KMS-11 (cell line): ENCODE results near the gene RAI14.
"Not testable (repeated sequence)": the region's sequence is repeated elsewhere in the genome, so short reads cannot be mapped to it uniquely, and the experiment has no call there.

Experiments used
- H2AFZ ChIP-seq: fragments of 200-600 bp; sonication (generic); 2 replicates; pipeline ENCODE4 v1.6.1; 2016; ENCODE audit warnings: antibody characterized with exemption, mixed run types, low read depth
- H3K27ac ChIP-seq: fragments of 200-600 bp; sonication (generic); 2 replicates; pipeline ENCODE4 v1.6.1; 2016; ENCODE audit warnings: mild to moderate bottlenecking, mixed run types
- H3K27me3 ChIP-seq: fragments of 200-600 bp; sonication (generic); 2 replicates; pipeline ENCODE4 v1.6.1; 2017; ENCODE audit warnings: mild to moderate bottlenecking, low read depth, mixed run types, moderate library complexity; ENCODE audit not compliant: insufficient read depth
- H3K36me3 ChIP-seq: fragments of 200-600 bp; sonication (generic); 2 replicates; pipeline ENCODE4 v1.6.1; 2017; ENCODE audit warnings: mild to moderate bottlenecking, mixed run types; ENCODE audit not compliant: insufficient read depth
- H3K4me1 ChIP-seq: fragments of 200-600 bp; sonication (generic); 2 replicates; pipeline ENCODE4 v1.6.1; 2016; ENCODE audit warnings: mild to moderate bottlenecking, low read depth, mixed run types; ENCODE audit not compliant: poor library complexity, severe bottlenecking
- H3K4me2 ChIP-seq: fragments of 200-600 bp; sonication (generic); 2 replicates; pipeline ENCODE4 v1.7.0; 2016; ENCODE audit warnings: mild to moderate bottlenecking, mixed run types
- H3K4me3 ChIP-seq: fragments of 200-600 bp; sonication (generic); IDR thresholded peaks from 2 replicates; pipeline ENCODE4 v1.6.1; 2017; ENCODE audit warnings: low read depth, low read length, mixed read lengths; ENCODE audit not compliant: insufficient read depth
- H3K79me2 ChIP-seq: fragments of 200-600 bp; sonication (generic); 2 replicates; pipeline ENCODE4 v1.6.1; 2016; ENCODE audit warnings: low read depth, mixed run types; ENCODE audit not compliant: insufficient read depth
- H3K9ac ChIP-seq: fragments of 200-600 bp; sonication (generic); 2 replicates; pipeline ENCODE4 v1.6.1; 2016; ENCODE audit warnings: mild to moderate bottlenecking, mixed run types
- H4K20me1 ChIP-seq: fragments of 200-600 bp; sonication (generic); 2 replicates; pipeline ENCODE4 v1.6.1; 2016; ENCODE audit warnings: mild to moderate bottlenecking, mixed run types; ENCODE audit not compliant: insufficient read depth
- TF ChIP-seq, protein P1 (sequence below): fragments of 200-600 bp; sonication (generic); conservative IDR thresholded peaks from 2 replicates; pipeline ENCODE4 v1.6.1; 2017; ENCODE audit warnings: low read depth, mild to moderate bottlenecking, antibody characterized with exemption, low read length, moderate library complexity, mixed read lengths

RAI14 gene

DNA sequence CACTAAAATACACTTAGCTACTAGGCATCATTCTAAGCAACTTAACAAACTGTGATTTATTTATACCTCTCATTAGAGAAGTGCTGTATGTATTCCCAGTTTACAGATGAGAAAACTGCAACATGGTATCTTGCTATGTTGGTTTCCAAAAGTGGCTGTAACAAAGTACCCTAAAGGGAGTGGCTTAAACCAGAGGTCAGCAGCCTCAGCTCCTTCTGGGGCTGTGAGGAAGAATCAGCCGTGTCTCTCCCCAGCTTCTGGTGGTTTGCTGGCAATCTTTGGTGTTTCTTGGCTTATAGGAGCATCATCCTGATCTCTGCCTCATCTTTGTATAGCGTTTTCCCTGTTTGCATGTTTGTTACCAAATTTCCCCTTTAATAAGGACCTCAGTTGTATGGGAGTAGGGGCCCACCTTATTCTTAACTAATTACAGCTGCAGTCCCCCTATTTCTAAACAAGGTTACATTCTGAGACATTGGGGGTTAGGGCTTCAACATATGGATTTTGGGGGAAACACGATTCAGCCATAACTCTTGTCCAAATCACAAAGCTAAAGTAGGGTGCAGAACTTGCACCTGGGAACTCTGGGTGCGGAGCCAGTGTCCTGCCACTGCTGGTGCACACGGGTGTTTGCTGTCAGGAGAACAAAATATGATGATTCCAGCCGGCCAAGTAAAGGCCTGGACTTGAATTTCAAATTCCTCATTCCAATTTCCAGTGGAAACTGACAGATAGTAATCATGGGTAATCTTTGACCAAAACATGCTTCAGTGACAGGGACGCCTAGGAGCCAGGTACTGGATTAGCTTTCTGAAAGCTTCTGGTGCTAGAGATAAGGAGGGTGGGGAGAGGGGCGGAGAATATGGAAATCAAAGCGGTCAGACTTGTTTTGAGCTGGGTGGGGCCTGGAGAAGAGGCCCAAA, 43.3 kb downstream of the RAI14 start:
- no peaks in the 10 kb centered on the region for H3K79me2 ChIP-seq
- H3K27me3 ChIP-seq: no peaks in the 10 kb centered on the region
- H3K27ac ChIP-seq: no peak overlapping the region
- H3K4me1 ChIP-seq: no peaks in the 10 kb centered on the region
- H3K9ac ChIP-seq: no peak overlapping the region
- H3K36me3 ChIP-seq: no peaks in the 10 kb centered on the region
- TF ChIP-seq, protein P1, sequence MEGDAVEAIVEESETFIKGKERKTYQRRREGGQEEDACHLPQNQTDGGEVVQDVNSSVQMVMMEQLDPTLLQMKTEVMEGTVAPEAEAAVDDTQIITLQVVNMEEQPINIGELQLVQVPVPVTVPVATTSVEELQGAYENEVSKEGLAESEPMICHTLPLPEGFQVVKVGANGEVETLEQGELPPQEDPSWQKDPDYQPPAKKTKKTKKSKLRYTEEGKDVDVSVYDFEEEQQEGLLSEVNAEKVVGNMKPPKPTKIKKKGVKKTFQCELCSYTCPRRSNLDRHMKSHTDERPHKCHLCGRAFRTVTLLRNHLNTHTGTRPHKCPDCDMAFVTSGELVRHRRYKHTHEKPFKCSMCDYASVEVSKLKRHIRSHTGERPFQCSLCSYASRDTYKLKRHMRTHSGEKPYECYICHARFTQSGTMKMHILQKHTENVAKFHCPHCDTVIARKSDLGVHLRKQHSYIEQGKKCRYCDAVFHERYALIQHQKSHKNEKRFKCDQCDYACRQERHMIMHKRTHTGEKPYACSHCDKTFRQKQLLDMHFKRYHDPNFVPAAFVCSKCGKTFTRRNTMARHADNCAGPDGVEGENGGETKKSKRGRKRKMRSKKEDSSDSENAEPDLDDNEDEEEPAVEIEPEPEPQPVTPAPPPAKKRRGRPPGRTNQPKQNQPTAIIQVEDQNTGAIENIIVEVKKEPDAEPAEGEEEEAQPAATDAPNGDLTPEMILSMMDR: no peak
- H3K4me2 ChIP-seq: no peak overlapping the region
- no peaks in the 10 kb centered on the region for H4K20me1 ChIP-seq
- H2AFZ ChIP-seq: no peak overlapping the region
- no peak overlapping the region for H3K4me3 ChIP-seq

DNA sequence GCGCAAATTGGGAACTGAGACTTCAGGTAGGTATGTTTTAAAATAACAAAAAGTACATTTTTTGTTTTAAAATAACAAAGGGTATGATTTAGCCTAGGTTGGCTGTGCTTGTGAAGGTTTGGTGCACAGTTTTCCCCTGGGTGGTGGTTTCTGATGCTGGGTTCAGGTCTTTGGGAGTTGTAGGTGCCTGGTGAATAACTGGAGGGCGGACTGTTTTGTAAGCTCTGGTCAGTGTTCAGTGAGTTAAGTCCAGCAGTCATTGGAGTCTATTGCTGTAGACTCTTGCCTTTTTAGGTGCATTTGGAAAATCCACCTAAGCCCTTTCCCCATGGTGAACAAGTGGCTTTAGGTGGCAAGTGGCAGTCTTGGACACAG, 43.9 kb downstream of the RAI14 start:
- no peaks in the 10 kb centered on the region for H3K27me3 ChIP-seq
- H3K9ac ChIP-seq: no peak overlapping the region
- H3K4me1 ChIP-seq: no peaks in the 10 kb centered on the region
- no peaks in the 10 kb centered on the region for H3K36me3 ChIP-seq
- H3K79me2 ChIP-seq: no peaks in the 10 kb centered on the region
- no peaks in the 10 kb centered on the region for H4K20me1 ChIP-seq
- no peak overlapping the region for H3K4me2 ChIP-seq
- no peak overlapping the region for H2AFZ ChIP-seq
- H3K27ac ChIP-seq: no peak overlapping the region
- TF ChIP-seq, protein P1: no peak
- H3K4me3 ChIP-seq: no peak overlapping the region

DNA sequence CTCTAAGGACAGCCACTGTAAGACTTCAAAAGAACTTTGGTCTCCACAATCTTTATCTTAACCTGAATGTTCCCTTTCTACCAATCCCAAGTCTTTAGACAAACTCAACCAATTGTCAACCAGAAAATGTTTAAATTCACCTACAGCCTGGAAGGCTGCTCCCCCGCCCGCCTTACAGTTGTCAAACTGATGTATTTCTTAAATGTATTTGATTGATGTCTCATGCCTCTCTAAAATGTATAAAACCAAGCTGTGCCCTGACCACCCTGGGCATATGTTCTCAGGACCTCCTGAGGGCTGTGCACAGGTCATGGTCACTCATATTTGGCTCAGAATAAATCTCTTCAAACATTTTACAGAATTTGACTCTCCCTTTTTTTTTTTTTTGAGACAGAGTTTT, 45.3 kb downstream of the RAI14 start:
- not testable (repeated sequence) for H3K4me2 ChIP-seq, H3K79me2 ChIP-seq, H3K27me3 ChIP-seq, H3K4me3 ChIP-seq, H3K4me1 ChIP-seq, H3K9ac ChIP-seq, H3K27ac ChIP-seq, H4K20me1 ChIP-seq, H3K36me3 ChIP-seq, H2AFZ ChIP-seq

DNA sequence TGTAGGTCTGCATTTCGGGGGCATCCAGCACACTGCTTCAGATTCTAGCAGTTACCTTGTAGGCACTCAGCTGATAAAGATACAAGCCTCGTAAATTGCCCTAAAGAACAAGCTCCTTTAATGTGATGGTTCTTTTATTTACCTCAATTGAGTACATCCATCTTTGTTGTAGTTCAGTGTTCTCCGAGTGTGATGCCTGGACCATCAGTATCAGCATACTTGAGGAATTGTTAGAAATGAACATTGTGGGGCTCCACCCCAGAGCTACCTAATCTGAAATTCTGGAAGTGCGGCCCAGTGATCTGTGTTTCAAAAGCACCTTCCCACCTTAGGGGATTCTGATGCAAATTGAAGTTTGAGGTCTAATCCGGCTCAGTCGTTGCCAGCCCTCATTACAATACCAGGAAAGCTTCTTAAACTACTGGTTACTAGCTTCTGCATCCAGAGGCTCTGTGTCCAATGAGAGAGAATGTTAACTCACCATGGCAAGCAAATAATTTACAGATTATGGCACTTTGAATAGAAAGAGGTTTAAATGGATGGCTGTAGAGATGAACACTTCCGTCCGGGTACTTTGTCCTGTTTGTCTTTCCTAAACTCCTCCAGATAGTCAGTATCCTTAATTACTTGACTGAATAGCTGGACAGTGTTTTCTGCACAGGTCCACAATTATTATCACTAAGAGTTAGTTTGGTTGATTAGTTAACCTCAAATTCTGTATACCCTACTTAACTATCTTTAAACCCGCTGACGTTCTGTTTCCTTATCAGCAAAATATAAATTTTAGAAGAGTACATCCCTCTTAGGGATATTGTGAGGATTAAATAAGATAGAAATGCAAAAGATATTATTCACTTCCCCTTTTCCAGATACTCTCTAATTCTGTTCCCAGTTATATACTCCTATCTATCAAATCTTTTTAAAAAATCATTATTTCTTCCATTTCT, 47.9 kb downstream of the RAI14 start:
- Histone ChIP-seq H3K4me1 (no peaks in the 10 kb centered on the region), H3K4me3 (no peak overlapping the region), H3K27me3 (no peaks in the 10 kb centered on the region), H3K27ac (no peak overlapping the region), H3K4me2 (no peak overlapping the region), H4K20me1 (no peaks in the 10 kb centered on the region), H3K79me2 (no peaks in the 10 kb centered on the region), H2AFZ (no peak overlapping the region), H3K9ac (no peak overlapping the region), H3K36me3 (no peaks in the 10 kb centered on the region)
- TF ChIP-seq, protein P1: no peak
